Astrocyte (in vitro differentiated cells and primary cell): ENCODE measurements around the gene AMFR.

Experiments
- CTCF ChIP-seq: IDR thresholded peaks from 2 replicates; pipeline ENCODE4 v1.5.1; 2011; ENCODE audit warnings: low read depth, mild to moderate bottlenecking, inconsistent platforms, low read length, moderate library complexity; ENCODE audit not compliant: insufficient read depth
- EZH2 ChIP-seq: IDR thresholded peaks from 2 replicates; pipeline ENCODE4 v1.6.1; 2012; ENCODE audit warnings: mild to moderate bottlenecking, low read length, inconsistent platforms; ENCODE audit not compliant: insufficient read depth

DNA sequence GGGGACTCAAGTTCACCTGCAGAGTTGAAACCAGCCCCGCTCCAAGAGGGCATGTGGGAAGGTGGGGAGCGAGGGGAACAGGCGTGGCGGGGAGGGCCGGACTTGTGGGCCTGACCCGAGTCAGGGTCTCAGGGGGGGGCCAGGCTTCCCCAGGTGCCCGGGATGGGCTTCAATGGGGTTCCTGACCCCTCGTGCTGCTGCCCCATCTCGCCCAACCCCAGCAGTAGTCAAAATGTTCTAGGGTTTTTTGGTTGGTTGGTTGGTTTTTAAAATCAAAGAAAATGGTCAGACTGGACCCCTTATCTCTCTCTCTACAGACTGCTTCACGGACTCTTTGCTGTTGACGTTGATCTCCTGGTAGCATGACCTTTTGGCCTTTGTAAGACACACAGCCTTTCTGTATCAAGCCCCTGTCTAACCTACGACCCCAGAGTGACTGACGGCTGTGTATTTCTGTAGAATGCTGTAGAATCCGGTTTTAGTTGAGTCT lies 69.5 kb downstream of the AMFR start:
- TF ChIP-seq CTCF (no peak), EZH2 (no peak)
